Forelimb muscle (tissue), 1 donor: ENCODE data around the gene VASH1. TPM values are rescaled to one million over a fixed set of nuclear protein-coding genes. Genes with fewer than 3 reads are reported as not detected.

Source experiments
- DNase-seq: peaks from one replicate; pipeline ENCODE4 v3.0.0-alpha.2; 2013; ENCODE audit warnings: low read depth
- polyA plus RNA-seq: library from polyadenylated mRNA; unstranded; fragments of 120-200 nt; gene quantifications from one replicate; pipeline ENCODE4 v1.2.1, GENCODE V29; 2013; ENCODE audit not compliant: insufficient read length

Gene VASH1
- polyA plus RNA-seq, 1 donor, result 45.7 TPM

DNA sequence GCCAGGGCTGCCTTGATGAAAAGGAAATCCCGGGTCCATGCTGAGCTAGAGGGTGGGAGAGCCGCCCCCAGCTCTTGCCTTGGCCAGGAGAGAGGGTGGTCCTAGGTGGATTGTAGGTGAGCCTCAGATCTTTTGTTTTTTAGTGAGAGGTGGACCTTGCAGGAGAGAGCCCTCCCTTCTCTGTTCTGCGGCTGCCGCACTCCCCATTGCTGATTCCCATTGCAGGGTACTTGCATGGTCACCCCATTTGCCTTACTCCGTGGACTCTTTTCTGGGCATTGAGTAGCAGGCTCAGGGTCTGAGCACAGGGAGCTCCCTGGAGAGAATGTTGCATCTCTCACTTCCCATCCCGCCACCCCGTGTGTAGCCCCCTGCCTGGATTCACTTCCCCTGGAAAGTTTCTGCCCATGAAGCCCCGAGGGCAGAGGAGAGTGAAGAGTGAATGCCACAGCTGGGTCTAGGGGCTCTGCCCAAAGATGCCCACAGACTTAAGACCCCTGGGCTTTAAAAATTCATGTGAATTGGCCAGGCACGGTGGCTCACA, 10.2 kb downstream of the VASH1 start:
- DNase-seq, result no peak

GRCh38 chr14:76772300-76773187, 11.3 kb downstream of the VASH1 start:
- no peak for DNase-seq

DNA sequence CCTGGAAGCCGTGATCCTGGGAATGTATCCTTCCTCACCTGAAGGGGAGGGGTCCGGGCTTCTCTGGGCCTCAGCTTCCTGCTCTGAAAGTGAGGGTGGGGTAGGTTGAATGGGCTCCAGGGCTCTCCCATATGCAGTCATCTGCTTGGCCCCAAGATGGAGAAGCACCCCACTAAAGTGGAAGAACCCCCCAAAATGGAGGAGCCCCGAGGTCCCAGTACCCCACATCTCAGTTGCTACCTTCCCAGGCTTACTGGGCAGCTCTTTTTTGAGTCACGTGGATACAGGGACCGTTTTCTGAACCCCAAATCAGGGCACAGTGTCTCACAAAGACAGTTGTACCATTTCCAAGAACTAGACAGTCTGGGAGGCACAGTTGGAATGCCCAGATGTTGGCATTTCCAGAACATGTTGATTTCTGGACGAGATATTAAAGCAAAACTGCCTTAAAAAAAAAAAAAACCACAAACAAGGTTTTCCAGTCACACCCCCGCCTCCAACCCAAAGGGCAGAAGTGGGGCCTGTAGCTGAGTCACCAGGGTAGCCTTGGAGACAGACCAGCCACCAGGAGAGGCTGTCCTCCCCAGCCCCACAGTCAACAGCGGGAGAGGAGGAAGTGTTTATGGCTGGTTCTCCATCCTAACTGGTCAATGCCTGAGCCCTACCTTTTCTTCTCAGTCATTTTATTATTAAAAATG, 12.1 kb downstream of the VASH1 start:
- no peak for DNase-seq

DNA sequence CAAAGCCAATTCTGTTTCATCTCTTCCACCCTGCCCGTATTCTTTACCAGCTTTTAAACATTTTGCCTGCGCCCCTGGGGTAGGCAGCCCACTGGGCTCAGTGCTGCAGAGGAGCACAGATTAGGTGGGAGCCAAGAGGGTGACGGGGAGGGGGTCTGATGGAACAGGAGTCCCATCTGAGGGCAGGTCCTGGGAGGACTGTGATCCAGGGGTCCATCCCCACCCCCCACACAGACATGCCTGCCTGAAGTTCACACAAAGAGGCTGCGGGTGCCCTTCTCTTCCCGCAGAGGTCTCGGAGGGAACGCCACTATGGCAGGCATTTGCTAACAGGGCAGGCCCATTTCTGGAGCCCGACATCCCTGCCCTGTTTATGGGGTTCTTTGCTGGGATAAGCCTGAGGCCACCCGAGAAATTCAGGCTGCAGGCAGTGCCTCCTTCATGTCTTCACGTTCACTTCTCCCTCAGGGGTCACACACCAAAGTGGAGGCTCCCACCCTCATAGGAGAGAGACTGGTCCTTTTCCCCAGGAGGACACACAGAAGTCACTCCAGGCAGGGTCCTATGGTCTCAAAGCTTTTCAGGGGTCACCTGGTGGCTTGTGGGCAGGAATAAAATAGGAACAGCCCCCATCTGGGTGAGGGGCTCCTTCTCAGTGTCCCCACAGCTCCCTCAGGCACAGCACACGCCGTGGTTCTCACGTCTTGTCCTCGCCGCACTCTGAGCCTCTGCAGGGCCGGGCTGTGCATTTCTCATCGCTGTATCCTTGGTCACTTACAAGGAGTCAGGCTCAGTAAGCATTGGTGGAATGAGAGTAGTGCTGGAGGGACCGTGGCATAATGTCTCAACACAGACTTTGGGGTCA, 12.9 kb downstream of the VASH1 start:
- DNase-seq, result no peak

- no peak for DNase-seq
Measured at GRCh38 chr14:76774821-76775694, 13.8 kb downstream of the VASH1 start.

GRCh38 chr14:76775695-76776427, 14.6 kb downstream of the VASH1 start:
- DNase-seq, result no peak

DNA sequence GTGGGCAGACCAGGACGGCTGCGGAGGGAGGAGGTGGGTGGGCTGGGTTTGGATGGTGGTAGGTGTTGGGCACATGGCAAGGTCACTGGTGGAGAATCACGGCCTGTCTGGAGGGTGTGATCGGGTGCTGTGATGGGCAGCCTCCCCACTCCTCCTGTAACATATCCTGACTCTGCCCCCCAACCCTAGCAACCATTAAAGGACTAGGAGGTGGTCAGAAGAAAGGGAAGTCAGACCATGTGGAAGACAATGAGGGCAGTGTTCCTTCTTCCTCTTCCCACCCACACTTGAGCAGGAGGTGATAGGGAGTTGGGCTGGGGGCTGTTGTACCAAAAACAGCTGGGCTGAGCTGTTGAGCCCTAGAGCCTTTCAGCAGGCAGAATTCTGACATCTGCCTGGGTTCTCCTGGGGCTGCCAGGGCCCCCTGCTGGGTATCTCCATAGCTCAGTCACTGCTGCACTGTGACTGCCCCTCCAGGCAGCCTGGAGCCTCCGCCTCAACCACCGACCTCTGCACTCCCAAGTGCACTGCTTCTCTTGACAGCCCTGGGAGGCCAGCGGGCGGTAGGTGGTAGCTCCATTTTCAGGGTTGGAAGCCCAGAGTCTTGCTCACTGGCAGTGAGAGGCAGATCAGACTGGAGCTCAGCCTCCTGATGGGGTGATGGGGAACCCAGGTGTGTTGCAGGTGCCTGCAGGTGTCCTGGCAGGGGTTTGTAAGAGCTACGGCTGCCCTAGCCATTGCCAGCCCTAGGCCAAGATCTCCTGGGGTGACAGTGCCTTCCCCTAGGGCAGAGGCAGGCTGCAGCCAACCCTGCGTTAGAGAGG, 15.4 kb downstream of the VASH1 start:
- DNase-seq, result no peak

GRCh38 chr14:76777721-76778120, 16.5 kb downstream of the VASH1 start:
- DNase-seq, result no peak

GRCh38 chr14:76778546-76779215, 17.4 kb downstream of the VASH1 start:
- DNase-seq, result no peak

DNA sequence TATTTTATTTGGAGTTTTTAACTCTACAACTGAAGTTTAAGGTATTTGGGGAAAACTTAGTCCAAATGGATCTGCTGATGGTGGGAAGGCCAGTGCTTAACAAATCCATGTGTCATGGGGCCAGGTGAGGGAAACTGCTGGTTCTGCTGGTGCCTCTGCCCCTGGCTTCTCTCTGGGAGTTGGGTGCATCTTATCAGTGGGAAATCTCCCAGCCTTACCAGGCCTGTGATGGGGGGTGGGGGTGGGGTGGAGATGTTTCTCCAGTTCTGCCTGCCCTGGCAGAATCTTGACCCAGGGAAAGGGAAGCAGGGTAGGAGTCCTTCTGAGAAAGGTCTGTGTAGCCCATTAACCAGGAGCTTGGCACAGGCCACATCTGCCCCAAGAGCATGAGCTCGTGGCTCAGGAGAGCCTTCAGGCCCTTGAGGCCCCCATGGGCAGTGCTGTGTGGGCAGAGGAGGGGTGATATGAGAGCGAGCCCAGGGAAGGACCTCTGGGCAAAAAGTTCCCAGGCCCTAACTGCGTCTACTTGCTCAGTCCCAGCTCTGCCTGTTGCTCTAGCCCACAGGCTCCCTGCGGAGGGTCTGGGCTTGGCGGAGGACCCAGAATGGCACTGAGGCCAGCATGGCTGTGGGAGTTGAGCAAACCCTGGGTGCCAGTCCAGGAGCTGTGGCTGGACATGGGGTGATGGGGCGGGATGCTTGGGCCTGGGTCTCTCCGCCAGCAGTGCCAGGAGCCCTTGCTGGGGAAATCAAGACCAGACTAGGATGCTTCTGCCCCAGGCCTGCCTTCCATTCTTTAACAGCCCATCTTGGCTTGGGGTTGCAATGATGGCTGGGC, 18.2 kb downstream of the VASH1 start:
- no peak for DNase-seq

- DNase-seq, result no peak
Measured at GRCh38 chr14:76780058-76780345, 18.7 kb downstream of the VASH1 start.

DNA sequence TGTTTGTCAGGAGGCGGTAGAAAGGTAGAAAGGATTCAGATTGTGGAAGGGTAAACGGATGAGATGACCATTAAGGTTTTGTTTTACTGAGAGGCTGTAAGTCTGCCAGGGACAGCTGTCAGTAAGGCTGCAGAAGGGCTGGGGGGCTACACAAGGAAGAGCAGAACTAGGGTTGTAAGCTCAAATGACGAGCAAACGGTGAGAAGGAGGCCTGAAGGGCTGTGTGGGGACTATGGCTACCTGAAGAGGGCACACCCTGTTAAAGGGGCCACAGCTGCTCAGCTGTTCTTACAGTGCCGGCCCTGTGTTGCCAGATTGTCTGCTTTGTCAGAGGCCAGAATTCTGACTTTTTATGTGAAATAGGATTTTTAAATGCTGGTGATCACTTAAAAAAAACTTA, 19.1 kb downstream of the VASH1 start:
- no peak for DNase-seq

DNA sequence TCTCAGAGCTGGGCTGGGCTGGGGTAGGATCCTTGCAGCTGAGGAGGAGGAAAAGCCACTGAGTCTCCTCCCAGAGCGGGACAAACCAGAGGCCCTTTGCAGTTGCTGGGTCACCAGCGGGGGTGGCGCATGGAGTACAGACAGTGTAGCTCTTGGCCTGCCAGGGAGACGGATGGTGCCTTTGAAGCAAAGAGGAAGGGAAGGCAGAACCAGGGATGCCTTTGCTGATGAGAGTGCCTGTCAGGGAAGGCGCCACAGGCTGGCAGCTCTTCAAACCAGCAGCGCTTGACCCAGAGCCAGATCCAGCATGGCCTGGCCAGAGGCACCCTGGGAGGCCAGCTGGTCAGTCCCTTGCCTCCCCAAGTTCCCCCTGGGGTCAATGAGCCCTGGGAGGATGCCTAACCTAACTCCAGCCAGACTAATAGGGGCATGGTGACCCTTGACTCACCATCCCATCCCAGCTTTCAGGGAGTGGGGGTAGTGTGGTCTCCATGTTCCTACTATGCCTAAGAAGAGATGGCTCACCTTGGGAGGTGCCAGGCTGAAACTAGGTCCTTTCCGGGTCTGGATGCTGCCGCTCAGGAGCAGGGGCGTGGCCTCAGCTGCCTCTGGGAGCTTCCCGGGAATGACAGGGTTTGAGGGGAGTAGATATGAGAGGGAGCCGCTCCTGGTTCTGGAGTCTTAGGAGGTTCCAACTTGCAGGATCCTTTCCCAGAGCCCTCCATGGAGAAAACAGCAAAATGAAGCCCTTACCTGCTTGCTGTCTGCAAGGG, 19.8 kb downstream of the VASH1 start:
- DNase-seq, result no peak

GRCh38 chr14:76781648-76782051, 20.4 kb downstream of the VASH1 start:
- DNase-seq, result no peak

- DNase-seq, result no peak
Measured at GRCh38 chr14:76782115-76782884, 21.0 kb downstream of the VASH1 start.

DNA sequence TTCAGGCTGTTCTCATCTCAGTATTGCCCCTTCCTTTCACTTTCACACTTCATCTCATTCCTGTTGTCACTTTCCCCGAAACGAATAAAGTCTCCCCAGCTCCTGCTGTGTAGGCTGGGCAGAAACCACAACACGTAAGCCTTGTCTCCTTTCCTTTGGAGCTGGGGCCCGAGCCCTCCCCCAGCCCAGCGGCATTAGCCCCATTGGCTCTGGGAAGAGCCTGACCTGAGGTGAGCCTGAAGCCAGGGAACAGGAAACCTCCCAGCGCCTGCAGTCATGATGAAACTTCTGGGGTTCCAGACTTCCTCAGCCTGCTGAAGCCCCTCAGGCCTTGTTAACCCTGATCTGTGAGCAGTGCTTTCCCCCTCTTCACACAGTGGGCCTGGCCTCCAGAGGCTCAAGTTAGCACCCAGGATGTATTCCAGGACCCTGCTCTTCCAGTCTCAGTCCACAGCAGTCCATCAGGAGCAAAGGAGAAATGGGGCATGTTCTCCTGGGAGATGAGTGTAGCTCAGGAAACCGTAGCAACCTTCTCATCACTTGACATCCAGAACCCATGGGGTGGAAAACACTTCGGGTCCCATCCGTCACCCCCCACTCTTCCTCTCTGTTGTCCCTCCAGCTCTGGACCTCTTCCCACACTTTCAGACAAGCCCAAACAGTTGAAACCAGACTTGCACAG, 21.8 kb downstream of the VASH1 start:
- DNase-seq, result no peak
